SKM-1 treated with dmso at 0.1 percent for 144 hours (cell line): ENCODE measurements around the gene ERH.

ENCODE experiments used
- DNase-seq: peaks from one replicate; lab custom pipeline; 2025; ENCODE audit not compliant: unreplicated experiment; lab: John Stamatoyannopoulos, UW

The ERH gene

GRCh38 chr14:69331206-69331605 is 66.9 kb downstream of the ERH start:
- no peak for DNase-seq
